Measurements from ENCODE around the gene PEMT. TPM values are rescaled to one million over a fixed set of nuclear protein-coding genes. Genes with fewer than 3 reads are reported as not detected.

The PEMT gene
- total RNA-seq, 4 donors from 2014 or later: 29.9 to 47.5 (median 44.3) TPM

DNA sequence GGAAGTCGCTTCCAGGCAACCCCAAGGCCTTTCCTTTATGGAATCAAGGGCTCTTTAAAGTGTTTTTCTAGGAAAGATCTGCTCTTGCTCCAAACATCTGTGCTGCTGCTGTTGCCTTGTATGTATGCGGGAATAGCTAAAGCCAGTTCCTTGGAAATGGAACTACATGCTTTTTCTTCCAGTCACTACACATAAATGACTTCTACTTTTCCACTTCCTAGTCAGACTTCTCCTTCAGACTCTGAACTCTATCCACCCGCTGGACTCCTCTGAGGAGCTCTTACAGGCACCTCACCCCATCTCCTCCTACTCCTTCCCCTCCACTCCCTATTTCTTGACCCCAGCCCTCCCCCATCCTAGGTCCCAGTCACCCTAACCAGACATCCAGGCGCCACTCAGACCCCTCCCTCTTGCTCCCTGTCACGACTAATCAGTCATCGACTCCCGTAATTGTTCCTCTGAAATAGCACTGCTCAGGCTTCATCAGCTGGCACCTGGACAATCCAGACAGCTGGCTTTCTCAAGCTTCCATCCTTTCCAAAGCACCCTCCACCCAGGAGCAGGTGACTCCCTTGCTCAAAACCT, 15.0 kb upstream of the PEMT start:
- WGBS, 2 donors: 41 to 51% methylated on average over 7 of the region's 7 CpGs
- DNase-seq (ENCODE audit: low spot score in 2 of 2): no peak
- intact Hi-C loops (cut with DNase I; ENCODE audit: low total_unique reads): no loop called here
- H3K4me3 ChIP-seq (ENCODE audit: low read depth, poor library complexity, severe bottlenecking): no peak overlapping the region
- no peak for TF ChIP-seq POLR2A (IDR thresholded peaks at IDR 0.05)
- TF ChIP-seq, protein P1, sequence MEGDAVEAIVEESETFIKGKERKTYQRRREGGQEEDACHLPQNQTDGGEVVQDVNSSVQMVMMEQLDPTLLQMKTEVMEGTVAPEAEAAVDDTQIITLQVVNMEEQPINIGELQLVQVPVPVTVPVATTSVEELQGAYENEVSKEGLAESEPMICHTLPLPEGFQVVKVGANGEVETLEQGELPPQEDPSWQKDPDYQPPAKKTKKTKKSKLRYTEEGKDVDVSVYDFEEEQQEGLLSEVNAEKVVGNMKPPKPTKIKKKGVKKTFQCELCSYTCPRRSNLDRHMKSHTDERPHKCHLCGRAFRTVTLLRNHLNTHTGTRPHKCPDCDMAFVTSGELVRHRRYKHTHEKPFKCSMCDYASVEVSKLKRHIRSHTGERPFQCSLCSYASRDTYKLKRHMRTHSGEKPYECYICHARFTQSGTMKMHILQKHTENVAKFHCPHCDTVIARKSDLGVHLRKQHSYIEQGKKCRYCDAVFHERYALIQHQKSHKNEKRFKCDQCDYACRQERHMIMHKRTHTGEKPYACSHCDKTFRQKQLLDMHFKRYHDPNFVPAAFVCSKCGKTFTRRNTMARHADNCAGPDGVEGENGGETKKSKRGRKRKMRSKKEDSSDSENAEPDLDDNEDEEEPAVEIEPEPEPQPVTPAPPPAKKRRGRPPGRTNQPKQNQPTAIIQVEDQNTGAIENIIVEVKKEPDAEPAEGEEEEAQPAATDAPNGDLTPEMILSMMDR (IDR thresholded peaks at IDR 0.05): no peak

- no peak for TF ChIP-seq POLR2A (IDR thresholded peaks at IDR 0.05)
- TF ChIP-seq, protein P1 (IDR thresholded peaks at IDR 0.05): no peak
- WGBS, 2 donors: 53 to 61% methylated on average over 4 of the region's 4 CpGs
- DNase-seq (ENCODE audit: low spot score in 2 of 2): no peak
- H3K4me3 ChIP-seq (ENCODE audit: low read depth, poor library complexity, severe bottlenecking): no peak overlapping the region
- intact Hi-C loops (cut with DNase I; ENCODE audit: low total_unique reads): no loop called here
Observed at GRCh38 chr17:17605729-17606088, 14.2 kb upstream of the PEMT start.

- TF ChIP-seq POLR2A (IDR thresholded peaks at IDR 0.05): no peak
- TF ChIP-seq, protein P1 (IDR thresholded peaks at IDR 0.05): no peak
- intact Hi-C loops (cut with DNase I; ENCODE audit: low total_unique reads): no loop called here
- 82% methylated on average over 14 of the region's 14 CpGs for WGBS, 2 donors
- DNase-seq (ENCODE audit: low spot score in 2 of 2): no peak
- no peak overlapping the region for H3K4me3 ChIP-seq (ENCODE audit: low read depth, poor library complexity, severe bottlenecking)
Observed at GRCh38 chr17:17605083-17605728, 13.7 kb upstream of the PEMT start.

DNA sequence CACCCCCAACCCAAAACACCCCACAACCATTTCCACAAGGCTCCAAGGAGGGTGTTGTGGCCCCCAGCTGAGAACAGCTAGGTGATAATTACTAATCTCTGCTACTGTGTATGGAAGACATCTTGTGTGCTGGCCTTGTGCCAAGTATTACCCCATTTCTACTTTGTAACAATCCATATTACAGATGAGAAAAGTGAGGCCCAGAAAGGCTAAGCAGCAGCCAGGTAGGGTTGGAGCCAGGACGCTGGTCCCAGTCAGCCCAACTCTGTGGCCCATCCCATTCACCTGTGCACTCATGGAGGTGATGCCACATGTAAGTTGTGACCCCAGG, 12.4 kb upstream of the PEMT start:
- intact Hi-C loops (cut with DNase I; ENCODE audit: low total_unique reads): no loop called here
- 100% methylated on average over 1 of the region's 1 CpG for WGBS, 2 donors
- no peak for TF ChIP-seq POLR2A (IDR thresholded peaks at IDR 0.05)
- TF ChIP-seq, protein P1 (IDR thresholded peaks at IDR 0.05): no peak

DNA sequence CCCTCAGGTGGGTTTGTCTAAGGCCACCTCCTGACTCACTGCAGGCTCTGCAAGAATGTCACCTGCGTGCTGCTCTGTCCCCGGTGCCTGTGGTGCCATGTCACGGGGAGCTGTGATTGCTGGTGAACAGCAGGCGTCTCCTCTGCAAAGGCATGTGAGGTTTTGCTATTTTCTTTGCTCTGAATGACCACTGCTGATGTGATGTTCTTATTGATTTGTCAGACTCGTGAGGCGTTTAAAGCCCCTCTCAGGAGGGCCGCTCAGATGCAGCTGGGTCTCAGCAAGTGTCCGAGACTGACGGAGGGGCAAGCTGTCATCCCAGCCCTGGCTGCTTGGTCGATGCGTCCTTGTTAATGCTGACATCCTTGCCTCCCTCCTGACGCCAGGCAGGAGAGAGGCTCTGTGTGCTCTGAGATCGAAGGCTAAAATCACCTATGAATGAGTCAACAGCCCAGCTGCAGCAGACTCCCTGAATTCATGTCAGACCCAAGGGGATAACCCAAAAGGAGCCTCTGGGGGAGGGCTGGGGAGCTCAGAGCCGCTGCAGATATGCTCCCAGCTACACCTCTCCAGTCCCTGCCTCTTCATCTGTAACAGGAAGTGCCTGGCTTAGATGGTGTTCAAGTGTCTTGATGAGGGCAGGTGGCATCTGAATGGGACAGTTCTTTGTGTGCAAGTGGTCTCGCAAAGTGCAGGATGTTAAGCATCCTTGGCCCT, 11.8 kb upstream of the PEMT start:
- TF ChIP-seq, protein P1 (IDR thresholded peaks at IDR 0.05): no peak
- no peak for TF ChIP-seq POLR2A (IDR thresholded peaks at IDR 0.05)
- WGBS, 2 donors: 90 to 92% methylated on average over 15 of the region's 15 CpGs
- DNase-seq (ENCODE audit: low spot score in 2 of 2): no peak
- H3K4me3 ChIP-seq (ENCODE audit: low read depth, poor library complexity, severe bottlenecking): no peak overlapping the region
- intact Hi-C loops (cut with DNase I; ENCODE audit: low total_unique reads): no loop called here

More for the DNA sequence above, 12.4 kb upstream of the PEMT start:
- no peak for DNase-seq (ENCODE audit: low spot score in 2 of 2)
- H3K4me3 ChIP-seq (ENCODE audit: low read depth, poor library complexity, severe bottlenecking): no peak overlapping the region
